Activated CD4-positive, alpha-beta T cell treated with anti-CD3 and anti-CD28 coated beads, Interleukin-2, Interleukin-6, amounts not matched to agents 100 ng/mL and 50 ng/mL, durations not matched to agents 16 hours and 8 hours (primary cell): Measurements from ENCODE around the gene BRINP3.
"Not testable (repeated sequence)": the region's sequence is repeated elsewhere in the genome, so short reads cannot be mapped to it uniquely, and the experiment has no call there.

Experiments
- DNase-seq: peaks from one replicate; pipeline ENCODE4 v3.0.0-alpha.2; 2020

The BRINP3 gene

DNA sequence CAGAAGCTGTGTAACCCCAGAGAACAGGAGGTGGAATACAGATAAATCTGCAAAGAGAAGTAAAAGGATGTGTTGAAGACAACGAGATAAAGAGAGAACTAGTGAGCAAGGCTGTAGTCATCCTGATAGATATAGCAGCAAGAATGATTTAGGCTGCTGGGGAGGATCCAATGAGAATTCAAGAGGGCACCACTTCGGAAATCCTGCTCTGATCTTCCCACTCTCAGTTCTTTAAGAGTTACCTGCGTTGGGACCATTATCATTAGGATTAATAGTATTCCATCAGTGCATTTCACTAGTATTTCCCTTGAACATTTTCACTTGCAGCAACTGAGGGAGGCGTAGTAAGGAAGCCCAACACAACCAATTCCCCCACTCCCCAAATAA lies at the start of gene BRINP3:
Gene BRINP3, minus strand, starts transcription at position 103 of the 387 bp plus-strand sequence.
- DNase-seq, result no peak

DNA sequence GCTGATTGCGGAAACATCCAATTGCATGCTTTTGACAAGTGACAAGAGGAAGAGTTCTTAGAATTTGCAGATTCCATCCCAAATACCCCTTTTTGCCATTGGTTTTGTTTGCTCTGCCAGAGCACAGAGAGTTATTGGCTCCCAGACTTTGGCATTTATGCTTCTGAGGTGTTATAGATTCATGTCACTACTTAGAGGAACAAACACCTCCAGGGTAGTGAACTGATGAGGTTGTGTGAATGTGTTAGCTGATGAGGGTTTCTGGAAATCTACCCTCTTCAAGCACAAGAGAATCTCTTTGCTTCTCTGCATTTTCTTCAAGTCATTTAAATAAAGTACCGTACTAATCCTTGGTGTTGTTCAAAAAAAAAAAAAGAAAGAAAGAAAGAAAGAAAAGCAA lies 33.9 kb upstream of the BRINP3 start:
- DNase-seq, result no peak

DNA sequence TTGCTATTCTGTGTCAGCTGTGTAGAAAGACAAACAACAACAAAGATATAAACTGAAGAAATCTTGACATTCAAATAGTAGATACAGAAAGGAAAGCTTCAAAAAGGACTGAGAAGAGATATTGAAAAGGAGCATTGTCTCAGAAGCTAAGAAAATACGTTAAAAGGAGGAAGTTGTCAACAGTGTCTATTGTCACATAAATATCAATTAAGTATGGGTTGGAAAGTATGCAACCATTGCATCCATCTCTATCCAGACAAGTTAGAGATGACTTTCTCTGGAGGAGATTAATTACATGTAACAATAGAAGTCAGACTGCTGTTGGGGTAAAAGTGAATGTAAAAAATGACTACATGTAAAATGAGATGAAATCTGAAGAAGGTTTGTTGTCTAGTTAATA lies 29.7 kb upstream of the BRINP3 start:
- no peak for DNase-seq

DNA sequence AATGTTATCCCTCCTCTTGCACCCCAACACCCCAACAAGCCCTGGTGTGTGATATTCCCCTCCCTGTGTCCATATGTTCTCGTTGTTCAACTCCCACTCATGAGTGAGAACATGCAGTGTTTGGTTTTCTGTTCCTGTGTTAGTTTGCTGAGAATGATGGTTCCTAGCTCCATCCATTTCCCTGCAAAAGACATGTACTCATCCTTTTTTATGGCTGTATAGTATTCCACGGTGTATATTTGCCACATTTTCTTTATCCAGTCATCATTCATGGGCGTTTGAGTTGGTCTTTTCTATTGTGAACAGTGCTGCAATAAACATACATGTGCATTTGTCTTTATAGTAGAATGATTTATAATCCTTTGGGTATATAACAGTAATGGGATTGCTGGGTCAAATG lies 26.9 kb upstream of the BRINP3 start:
- DNase-seq, result not testable (repeated sequence)

DNA sequence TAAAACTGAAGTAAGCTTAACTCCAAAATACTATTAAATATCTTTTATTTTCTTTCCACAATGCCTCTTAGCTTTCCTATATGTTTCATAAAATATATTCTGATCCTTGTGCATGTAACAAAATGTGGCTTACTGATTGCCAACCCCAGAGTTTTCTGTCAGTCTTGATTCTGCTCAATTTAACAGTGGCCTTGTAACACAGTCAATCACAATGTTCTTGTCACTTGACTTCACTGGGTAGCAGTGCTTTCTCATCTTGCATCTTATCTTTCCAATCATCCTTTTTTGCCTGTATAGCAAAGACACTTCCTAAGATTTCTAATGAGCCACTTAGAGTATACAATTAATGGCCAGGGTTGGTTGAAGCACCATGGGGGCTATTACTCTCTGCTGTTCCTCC lies 19.9 kb upstream of the BRINP3 start:
- no peak for DNase-seq

DNA sequence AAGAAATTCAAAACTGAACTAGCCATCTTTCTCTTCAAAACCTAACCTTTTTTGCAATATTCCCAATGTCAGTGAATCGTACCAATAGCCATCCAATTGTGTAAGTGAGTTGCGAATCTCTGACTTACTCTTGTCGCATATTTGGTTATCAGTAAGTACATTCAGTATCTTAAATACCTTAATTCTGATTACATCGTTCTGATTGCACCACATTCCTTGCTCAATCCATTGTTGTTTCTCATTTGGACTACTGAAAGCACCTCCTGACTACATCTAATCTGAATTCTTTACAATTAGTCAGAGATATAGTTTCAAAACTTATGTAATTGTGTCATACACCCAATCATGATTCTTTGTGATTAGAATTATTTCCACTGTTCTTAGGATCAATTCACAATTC lies 16.8 kb upstream of the BRINP3 start:
- DNase-seq, result no peak

DNA sequence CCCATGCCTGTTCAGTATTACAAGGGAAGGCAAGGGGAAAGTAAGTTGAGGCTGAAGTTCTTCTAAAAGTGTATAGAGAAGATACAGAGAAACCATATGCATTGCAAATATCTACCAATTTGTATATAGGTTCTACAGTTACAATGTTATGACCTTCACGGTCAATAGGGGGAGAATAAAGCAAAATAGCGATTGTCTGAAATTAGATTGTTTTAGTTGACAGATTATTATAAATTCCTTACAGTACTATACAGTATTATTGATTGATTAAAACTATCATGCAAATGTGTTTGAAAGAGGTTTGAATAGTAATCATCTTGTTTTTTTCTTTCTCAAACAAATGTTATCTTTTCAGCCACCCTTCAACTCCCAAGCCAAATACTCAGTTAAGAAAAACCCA lies 13.7 kb upstream of the BRINP3 start:
- DNase-seq, result no peak

DNA sequence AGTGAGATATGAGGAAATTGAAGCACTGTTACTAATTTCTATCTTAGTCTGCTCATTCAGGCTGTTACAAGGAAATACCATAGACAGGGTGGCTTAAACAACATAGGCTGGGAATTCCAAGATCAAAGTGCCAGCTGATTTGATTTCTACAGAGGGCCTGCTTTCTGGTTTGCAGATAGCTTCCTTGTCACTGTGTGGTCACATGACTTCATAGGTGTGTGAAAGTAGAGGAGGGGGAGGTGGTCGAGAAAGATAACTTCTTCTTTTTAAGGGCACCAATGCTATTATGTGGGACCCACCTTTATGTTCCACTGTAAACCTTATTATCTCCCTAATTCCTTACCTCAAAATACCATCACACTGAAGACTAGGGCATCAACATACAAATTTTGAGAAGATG lies 6.4 kb upstream of the BRINP3 start:
- DNase-seq, result no peak

DNA sequence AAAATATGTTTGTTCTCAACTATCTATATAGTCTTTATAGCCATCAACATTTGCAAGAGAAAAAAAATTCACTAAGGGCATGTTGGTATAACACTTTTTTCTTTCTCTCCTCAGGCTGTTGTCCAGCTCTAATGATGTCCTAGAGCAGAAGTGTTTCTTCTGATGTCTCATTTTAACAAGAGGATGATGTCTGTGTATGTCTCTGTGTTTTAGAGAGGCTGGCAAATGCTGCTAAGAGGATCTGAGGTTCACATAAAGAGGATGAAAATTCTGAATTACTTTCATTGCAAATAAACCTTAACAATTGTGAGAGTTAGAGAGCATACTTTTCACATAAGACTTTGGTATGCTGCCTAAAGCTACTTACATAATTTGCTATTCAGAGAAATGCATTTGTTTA lies 2.6 kb upstream of the BRINP3 start:
- no peak for DNase-seq

DNA sequence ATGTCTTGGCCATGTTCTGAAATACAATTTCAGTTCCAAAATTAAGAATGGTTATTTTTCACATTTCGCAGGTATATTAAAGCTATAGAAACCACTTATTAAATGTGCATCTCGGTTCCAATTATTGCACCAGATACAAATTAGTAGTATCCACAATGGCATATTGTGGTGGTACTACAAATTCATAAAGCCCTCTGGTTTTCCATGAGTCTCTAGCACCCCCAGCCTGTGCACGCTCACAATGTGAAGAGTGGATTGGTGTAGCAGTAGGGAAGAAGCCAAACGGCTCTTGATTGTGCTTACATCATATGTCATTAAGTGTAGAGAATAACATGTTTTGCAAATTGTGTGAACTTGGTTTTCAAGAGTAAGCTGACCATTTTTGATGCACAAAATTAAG lies 1.9 kb upstream of the BRINP3 start:
- DNase-seq, result no peak

DNA sequence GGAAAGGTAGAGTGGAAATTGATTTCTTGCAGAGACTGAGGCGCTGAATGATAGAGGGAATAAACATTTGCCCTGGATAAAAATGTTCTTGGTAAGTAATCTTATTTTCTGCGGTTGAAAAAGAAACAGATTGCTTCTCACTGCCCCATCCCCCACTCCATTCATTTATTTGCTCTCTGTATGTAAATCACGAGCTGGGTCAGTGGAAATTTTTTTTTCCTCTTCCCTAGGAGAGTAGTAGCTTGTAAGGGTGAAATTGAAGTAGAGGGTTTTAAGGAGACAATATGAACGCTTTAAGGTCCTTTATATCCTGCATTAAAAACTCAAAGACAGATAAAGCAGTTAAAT lies 1.4 kb upstream of the BRINP3 start:
- no peak for DNase-seq

DNA sequence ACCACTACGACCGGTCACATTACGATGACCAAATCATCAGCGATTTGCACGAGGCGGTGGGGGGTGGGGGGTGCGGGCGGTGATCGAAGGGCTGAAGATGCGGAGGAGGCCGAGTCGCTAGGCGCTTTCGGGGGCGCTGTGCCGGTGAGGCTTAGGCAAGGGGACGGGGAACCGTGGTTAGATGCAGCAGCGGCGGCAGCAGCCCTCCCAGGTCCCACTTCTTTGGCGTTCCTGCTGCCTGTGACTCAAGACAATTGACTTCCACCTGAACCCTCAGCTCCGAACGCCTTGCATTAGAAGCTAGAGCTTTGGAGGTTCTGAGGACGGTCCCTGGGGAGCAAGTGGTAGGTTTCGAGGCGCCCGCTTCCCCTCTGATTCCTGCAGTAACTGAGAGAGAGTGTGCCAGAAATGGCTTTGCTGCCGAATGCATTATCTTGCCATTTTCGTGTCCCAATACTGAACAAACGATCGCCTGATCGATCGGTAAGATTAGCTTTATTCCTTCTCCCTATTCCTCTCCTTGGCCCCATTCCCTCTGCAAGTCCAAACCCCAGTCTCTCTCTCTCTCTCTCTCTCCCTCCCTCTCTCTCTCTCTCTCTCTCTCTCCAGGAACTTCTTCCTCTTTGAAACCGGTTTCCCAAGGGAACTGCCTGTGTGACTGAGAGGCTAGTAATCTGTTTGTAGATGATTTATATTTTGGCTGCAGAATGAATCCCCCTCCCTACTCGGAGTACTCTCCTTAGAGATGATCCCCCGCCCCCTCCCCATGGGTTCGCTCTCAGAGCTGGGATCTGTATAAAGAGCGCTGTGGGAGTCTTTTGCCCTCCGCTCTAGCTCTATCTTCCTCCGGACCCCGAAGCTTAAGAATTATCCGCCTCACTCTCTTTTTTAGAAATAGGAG lies 735 bp upstream of the BRINP3 start:
- no peak for DNase-seq

DNA sequence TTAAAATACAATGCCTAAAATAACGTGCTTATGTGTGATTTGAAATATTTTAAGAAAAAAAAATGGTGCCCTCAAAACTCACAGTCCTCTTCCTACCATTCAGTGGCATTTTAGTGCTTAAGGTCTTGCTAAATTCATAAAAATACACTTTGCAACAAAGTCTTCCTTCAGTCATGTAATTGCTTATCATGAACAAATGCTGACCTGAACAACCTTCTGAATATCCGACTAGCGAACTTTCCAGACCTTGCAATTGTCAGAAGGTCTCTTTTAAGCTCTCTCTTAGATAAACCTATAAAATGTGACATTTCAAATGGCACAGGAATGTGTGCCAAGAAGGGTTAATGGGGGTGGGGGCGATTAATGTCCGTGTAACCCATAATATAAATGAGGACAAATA lies 858 bp downstream of the BRINP3 start:
- DNase-seq, result no peak

DNA sequence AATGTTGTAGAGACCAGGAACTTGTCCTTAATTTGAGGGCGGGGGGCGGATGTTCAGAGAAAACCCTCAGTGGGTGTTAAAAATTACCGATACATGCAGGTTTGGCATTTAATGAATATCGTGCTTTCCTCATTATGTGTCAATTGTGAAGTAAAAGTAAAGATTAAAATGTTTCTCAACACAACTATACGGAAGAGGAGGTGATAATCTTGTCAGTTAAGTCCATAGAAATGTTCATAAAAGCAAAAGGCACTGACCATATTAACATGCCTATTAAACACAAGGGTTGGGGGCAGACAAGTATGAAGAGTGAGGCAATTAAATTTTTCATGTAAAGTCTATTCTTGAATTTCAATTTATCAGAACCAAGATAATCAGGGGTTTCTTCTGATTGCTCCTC lies 1.3 kb downstream of the BRINP3 start:
- DNase-seq, result no peak

DNA sequence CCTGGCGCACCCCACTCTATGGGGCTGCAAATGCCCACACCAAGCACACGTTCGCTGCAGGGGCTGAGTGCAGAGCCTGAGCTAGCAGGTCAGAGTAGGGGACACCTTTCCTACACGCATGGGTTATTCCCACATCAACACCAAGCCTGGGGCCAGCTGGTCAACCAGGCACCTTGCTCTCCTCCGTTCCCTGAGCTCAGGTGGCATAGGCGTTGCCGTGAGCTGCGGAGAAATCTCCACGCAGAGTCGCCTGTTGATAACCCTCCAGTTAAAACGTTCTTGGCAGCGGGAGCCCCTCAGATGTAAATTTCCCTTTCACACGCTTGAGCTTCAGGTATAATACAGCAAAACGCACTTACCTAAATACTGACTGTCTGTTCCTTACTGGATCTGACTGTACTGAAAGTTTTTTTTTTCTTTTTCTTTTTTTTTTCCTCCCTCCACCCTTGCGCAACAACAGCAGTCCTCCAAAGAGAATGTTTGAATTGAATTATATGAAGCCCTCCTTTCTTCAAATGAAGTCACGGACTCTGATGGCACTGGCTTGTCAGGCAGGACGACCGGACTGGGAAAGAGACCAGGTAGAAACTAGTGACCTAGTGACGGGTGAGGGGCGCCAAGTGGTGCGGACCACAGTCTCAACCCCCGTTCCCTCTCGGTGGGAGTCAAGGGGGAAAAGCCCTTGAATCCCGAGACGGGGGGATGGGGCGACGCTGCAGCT lies 2.1 kb downstream of the BRINP3 start:
- DNase-seq, result no peak

DNA sequence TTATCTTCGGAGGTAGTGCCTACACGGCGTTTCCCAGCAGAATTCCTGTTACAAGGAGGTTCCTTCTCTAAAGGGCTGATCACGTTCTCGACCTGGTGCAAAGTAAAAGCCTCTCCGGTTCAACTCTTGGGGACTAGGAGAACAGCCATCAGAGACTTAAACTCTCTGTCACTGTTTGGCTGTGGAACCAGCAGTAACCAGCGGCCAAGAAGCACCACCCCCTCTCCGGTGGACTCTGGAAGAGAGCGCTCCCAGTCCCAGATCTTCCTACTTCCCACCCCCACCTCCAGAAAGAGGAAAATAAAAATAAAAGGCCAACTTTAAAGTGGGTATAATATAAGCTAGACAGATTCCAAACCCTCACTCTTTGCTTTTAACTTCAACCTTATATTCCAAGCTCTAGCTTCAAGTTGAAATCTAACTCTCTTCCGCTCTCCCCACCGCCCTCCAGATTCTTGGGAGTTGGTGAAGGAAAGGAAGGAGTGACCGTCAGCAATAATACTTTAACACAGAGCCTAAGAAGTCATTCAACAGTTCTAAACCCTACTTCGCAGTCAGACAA lies 2.9 kb downstream of the BRINP3 start:
- DNase-seq, result no peak

DNA sequence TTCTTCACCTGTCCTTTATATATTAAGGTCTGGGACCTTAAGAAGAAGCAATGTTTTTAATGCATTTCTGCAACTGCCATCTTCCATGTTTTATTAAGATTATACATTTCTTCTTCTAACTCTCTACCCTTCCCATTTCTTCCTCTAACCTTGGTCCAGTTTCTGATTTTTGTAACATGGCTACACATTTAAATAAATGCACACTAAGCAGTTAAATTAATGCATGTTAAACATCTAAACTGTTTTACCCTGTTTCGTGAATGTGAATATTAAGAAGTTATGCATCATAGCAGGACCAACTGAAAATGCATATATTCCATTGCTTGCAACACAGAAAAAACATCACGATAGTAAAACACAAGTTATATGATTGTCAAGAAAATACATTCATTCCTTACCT lies 3.7 kb downstream of the BRINP3 start:
- DNase-seq, result no peak

DNA sequence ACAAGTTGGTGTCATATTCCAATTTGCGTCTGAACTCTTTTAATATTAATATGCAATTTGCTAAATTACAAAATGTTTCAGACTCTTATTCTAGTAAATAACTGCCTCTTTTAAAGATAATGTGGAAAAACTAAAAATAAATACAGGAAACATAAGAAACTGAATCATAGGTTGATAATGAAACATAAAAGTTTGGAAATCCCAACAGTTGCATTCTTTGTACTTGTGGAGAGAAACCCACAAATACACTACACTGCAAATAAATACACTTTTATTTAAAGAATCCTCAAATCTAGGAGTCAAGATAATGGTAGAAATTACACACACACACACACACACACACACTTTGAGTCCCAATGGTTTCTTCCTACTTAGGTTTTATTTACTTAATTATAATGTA lies 5.2 kb downstream of the BRINP3 start:
- DNase-seq, result no peak

DNA sequence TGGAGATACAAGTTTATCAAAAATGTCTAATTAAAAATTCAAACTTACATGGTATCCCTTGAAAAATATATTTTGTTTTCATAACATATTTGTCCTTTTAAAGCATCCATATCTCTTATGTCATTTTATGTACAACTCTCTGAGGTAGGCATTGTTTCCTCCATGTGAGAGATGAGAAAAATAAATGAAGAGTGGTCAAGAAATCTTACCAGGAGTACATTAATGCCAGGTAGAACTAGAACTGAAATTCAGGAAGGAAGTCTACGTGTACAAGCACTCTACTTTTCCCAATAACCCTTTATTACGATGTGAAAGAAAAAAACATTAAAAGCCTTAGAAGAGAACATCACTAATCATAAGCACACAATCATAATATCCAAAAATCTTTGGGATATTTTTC lies 5.6 kb downstream of the BRINP3 start:
- no peak for DNase-seq

DNA sequence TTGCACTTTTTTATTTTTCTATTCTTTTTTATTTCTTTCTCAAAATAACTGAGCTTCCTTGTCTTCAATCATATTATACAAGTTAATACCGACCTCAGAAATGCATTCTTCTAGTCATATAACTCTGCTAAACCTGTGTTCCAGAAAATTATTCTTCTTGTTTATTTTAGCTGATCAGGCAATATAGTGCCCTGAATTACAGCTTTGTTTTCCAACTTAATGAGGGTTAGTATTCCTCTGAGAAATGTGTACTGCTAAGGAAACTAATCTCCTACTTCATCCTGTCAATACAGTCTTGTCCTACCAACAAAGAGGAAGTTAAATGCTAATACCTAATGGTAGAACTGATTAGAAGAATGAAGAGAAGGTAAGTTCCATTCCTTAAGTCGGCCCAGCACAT lies 13.0 kb downstream of the BRINP3 start:
- DNase-seq, result no peak

DNA sequence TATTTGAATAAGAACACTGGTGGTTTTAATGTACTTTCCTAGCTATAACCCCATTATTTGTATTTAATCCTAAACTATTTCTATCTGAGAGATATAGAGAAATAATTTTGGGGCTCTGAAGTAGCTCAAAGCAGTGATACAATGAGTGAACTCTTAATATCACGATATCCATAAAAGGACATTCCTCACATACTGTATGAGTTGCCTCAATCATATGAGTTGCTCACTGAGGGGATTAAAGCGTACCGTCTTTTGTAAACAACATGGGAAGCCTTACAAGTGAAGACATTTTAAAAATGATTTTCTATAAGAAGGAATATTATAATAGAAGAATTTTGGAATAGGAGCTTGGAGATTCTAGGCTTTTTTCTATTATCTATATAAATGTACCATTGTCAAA lies 21.5 kb downstream of the BRINP3 start:
- no peak for DNase-seq

DNA sequence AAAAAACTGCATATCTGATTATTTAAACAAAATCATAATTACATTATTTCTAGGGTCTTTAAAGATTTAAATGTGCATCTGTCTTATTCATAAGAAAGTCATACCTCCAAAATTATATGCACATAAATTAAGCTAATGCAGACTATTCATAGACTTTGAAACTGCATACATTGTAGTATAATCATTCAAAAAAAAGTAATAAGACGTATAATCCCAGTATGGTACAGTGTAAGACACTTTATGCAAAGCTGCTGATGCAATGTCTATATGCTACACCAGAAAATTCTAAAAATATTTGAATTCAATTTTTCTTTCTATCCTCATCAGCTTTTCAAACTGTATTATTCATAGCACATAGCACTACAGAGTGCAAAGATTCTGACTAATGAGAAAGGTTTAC lies 22.0 kb downstream of the BRINP3 start:
- DNase-seq, result no peak

DNA sequence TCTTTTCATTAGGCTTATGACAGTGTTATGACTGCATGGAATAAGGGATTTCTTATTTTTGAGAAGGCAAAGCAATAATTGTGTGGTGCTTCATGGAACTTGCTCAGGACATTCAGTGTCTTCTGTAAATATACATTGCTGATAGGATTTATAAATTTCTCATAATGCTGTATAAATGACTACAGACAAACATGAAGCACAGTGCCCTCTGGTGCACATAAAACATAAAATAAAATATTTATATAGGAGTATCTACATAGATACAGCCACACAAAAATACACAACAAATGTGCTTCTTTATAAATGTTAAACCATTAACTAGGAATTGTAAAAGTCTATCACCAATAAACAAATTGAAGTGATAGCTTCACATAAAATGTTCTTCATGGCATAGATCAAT lies 24.1 kb downstream of the BRINP3 start:
- no peak for DNase-seq

DNA sequence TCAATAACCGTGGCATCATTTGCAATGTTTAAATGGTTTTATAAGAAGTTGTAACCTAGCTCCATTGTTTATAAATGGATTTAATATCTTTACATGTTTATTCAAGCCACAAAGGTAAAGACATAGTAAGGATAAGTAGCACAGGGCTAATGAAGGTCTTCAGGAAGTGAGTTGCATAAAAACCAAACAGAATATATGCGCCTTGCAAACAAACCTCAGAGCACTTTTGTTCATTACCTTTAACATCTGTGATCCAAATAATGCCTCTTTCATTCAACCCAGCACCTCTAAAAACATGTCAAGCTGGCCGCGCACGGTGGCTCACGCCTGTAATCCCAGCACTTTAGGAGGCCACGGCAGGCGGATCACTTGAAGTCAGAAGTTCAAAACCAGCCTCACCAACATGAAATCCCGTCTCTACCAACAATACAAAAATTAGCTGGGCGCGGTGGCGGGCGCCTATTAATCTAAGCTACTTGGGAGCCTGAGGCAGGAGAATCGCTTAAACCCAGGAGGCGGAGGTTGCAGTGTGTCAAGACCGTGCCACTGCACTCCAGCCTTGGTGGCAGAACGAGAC lies 25.3 kb downstream of the BRINP3 start:
- DNase-seq, result no peak
